Measurements from ENCODE around the gene MYL5. TPM values are rescaled to one million over a fixed set of nuclear protein-coding genes. Genes with fewer than 3 reads are reported as not detected.

Gene MYL5
- total and polyA plus RNA-seq, 12 donors = 3.3 to 8.1 (median 6.1) TPM

DNA sequence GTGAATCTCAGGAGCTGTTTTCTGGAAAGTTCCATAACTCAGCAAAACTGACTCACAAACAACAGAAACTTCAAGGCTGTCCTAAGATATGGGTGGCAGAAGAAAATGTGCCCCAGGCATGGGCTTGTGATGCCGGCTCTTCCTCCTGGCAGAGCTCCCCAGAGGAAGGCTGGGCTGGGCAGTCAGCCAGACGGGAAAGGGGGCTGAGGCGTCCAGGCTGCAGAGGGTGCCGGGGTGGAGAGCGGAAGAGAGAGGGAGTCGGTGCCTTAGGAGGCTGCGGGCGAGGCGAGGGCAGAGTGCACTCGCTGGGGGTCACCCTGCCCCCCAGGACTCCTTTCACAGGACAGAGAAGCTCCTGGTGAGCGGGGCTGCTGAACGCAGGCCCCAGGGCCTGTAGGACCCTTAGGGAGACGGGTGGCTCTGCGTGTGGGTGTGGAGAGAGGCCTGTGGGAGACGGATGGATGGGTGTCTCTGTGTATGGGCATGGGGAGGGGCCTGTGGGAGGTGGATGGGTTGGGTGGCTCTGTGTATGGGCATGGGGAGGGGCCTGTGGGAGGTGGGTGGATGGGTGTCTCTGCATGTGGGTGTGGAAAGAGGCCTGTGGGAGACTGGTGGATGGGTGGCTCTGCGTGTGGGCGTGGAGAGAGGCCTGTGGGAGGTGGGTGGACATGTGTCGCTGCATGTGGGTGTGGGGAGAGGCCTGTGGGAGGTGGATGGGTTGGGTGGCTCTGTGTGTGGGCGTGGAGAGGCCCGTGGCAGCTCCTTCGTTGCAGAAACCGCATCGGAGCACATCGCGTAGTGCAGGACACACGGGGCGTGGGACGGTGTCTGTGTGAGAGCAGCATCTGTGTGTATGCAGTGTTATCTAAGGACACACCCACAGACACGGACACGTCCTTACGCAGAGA, 47.2 kb downstream of the MYL5 start:
- H3K27ac ChIP-seq = peak overlapping the region in 4 of 10 donors; percentile 6 to 56 (median 26)
- ATAC-seq = peak; percentile 16 to 60 (median 42)
- intact Hi-C loops (cut with DNase I) = no loop called here
- H3K27me3 ChIP-seq = no peaks in the 10 kb centered on the region
- H3K4me1 ChIP-seq = peaks cover 3 to 36% (median 27%) of the 10 kb centered on the region in 9 donors
- H3K4me3 ChIP-seq = no peak overlapping the region
- TF ChIP-seq, protein P1, sequence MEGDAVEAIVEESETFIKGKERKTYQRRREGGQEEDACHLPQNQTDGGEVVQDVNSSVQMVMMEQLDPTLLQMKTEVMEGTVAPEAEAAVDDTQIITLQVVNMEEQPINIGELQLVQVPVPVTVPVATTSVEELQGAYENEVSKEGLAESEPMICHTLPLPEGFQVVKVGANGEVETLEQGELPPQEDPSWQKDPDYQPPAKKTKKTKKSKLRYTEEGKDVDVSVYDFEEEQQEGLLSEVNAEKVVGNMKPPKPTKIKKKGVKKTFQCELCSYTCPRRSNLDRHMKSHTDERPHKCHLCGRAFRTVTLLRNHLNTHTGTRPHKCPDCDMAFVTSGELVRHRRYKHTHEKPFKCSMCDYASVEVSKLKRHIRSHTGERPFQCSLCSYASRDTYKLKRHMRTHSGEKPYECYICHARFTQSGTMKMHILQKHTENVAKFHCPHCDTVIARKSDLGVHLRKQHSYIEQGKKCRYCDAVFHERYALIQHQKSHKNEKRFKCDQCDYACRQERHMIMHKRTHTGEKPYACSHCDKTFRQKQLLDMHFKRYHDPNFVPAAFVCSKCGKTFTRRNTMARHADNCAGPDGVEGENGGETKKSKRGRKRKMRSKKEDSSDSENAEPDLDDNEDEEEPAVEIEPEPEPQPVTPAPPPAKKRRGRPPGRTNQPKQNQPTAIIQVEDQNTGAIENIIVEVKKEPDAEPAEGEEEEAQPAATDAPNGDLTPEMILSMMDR (IDR thresholded peaks at IDR 0.05) = no peak
- peak; percentile 36 to 60 for DNase-seq
- H3K36me3 ChIP-seq = peaks cover 0 to 15% (median 0%) of the 10 kb centered on the region in 9 donors
- H3K9me3 ChIP-seq = no peaks in the 10 kb centered on the region
- WGBS, 2 donors = 55 to 58% methylated on average over 31 of the region's 31 CpGs

DNA sequence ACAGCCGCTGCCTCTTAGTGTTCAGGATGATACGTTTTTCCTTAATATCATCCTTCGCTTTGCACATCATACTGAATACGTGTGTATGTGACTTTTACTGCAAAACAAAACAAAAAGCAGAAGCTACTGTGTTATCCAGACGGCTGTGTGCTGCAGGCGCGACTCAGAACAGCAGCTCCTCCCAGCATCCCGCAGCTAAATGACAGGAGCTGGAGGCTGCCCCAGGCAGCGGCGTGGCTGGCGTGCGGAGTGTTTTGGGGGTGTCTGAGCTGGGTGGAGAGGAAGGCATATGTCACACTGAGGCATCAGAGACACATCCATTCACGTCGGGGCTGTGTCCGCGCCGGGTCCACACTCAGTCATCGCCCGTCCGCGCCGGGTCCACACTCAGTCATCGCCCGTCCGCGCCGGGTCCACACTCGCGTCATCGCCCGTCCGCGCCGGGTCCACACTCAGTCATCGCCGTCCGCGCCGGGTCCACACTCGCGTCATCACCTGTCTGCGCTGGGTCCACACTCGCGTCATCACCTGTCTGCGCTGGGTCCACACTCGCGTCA, 47.9 kb downstream of the MYL5 start:
- no peaks in the 10 kb centered on the region for H3K27me3 ChIP-seq
- no peaks in the 10 kb centered on the region for H3K9me3 ChIP-seq
- TF ChIP-seq, protein P1 (IDR thresholded peaks at IDR 0.05) = no peak
- 95 to 96% methylated on average over 39 to 47 of the region's 47 CpGs for WGBS, 2 donors
- ATAC-seq = no peak
- peak in 1 of 2 donors; percentile 10 for DNase-seq
- H3K4me1 ChIP-seq = peaks cover 3 to 42% (median 32%) of the 10 kb centered on the region in 9 donors
- intact Hi-C loops (cut with DNase I) = no loop called here
- no peak overlapping the region for H3K4me3 ChIP-seq
- H3K36me3 ChIP-seq = peaks cover 0 to 15% (median 0%) of the 10 kb centered on the region in 9 donors
- H3K27ac ChIP-seq = no peak overlapping the region

DNA sequence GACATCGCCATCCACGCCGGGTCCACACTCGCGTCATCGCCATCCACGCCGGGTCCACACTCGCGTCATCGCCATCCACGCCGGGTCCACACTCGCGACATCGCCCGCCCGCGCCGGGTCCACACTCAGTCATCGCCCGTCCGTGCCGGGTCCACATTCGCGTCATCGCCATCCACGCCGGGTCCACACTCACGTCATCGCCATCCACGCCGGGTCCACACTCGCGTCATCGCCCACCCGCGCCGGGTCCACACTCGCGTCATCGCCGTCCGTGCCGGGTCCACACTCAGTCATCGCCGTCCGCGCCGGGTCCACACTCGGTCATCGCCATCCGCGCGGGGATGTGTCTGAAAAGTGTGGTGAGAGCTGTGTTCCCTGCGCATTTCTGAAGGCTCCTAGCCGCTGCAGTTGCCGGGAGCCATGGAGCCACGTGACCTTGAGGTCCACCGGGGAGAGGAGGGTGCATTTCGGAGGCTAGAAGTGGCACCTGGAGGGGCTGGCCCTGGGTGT, 48.6 kb downstream of the MYL5 start:
- ATAC-seq (no peak), DNase-seq (no peak)
- no peak overlapping the region for H3K27ac ChIP-seq
- H3K36me3 ChIP-seq = peaks cover 0 to 15% (median 0%) of the 10 kb centered on the region in 9 donors
- H3K9me3 ChIP-seq = no peaks in the 10 kb centered on the region
- peaks cover 3 to 42% (median 29%) of the 10 kb centered on the region in 9 donors for H3K4me1 ChIP-seq
- intact Hi-C loops (cut with DNase I) = no loop called here
- TF ChIP-seq, protein P1 (IDR thresholded peaks at IDR 0.05) = no peak
- H3K4me3 ChIP-seq = no peak overlapping the region
- H3K27me3 ChIP-seq = no peaks in the 10 kb centered on the region
- WGBS, 2 donors = 97 to 98% methylated on average over 52 to 61 of the region's 61 CpGs

DNA sequence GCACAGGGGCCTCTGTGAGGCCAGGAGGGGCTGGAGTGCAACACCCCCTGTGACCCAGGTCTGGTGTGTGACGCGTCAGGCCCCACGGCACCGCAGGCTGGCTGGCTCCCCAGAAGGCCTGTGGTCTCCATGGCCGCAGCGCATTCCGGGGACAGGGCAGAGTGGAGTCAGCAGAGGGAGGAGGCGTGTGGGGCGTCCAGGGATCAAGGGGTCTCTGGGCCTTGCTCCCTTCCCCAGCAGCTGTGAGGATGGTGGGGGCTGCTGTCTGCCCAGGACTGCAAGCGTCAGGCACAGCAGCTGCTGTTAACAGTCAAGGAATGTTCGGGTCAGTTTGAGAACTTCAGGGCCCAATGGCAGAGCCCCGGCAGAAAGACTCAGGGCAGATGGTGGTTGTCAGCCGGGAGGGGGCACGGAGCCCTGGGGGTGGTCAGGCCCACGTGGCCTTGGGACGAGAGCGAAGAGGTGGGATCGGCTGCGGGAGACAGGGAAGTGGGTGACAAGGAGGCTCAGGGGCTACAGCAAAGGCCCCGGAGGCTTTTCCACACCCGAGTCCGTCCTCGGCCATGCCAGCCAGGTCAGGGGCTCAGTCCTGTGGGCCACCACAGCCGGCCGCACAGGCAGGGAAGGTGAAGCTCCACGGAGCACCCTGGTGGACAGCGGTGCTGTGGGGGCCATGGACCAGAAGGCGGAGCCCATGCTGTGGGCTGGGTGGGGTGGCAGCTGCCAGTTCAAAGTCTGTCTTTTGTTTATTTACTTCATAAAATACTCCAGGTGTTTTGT, 49.6 kb downstream of the MYL5 start:
- H3K4me1 ChIP-seq = peaks cover 3 to 40% (median 26%) of the 10 kb centered on the region in 9 donors
- no peak overlapping the region for H3K27ac ChIP-seq
- peaks cover 0 to 22% (median 0%) of the 10 kb centered on the region in 9 donors for H3K36me3 ChIP-seq
- WGBS, 2 donors = 86 to 90% methylated on average over 28 of the region's 28 CpGs
- no peak overlapping the region for H3K4me3 ChIP-seq
- DNase-seq (no peak), ATAC-seq (no peak)
- intact Hi-C loops (cut with DNase I) = no loop called here
- no peaks in the 10 kb centered on the region for H3K9me3 ChIP-seq
- H3K27me3 ChIP-seq = no peaks in the 10 kb centered on the region
- TF ChIP-seq, protein P1 (IDR thresholded peaks at IDR 0.05) = no peak
